GM18517 (cell line): ENCODE measurements around the gene OR51G1.

Source experiments
- ATAC-seq: cut with Tn5 transposase; IDR thresholded peaks from one replicate; pipeline ENCODE4 v1.9.1; 2021; ENCODE audit warnings: mild to moderate bottlenecking, moderate library complexity; ENCODE audit not compliant: unreplicated experiment

OR51G1 gene

GRCh38 chr11:4881188-4881587, 43.0 kb downstream of the OR51G1 start:
- no peak for ATAC-seq
